Stimulated activated naive CD8-positive, alpha-beta T cell treated with anti-CD3 and anti-CD28 coated beads, Interleukin-15, amount 100 ng/mL, for 72 hours (primary cell): ENCODE data around the gene CRIP2.

Source experiments
- ATAC-seq: fragments of 150-1000 bp; cut with Tn5 transposase; 2 replicates; pipeline ENCODE4 v1.10.0; 2021; ENCODE audit warnings: mild to moderate bottlenecking, moderate library complexity
- DNase-seq, 2 donors: peaks; one replicate each; pipeline ENCODE4 v3.0.0; 2021 to 2022
- H3K27ac Mint-ChIP-seq, 2 donors: one replicate each; pipeline ENCODE4 v1.8.0; 2022; ENCODE audit warnings: mild to moderate bottlenecking in 2 of 2, mixed read lengths in 2 of 2, moderate library complexity in 2 of 2
- H3K27me3 Mint-ChIP-seq: one replicate; pipeline ENCODE4 v1.8.0; 2022; ENCODE audit warnings: mixed read lengths
- H3K4me1 Mint-ChIP-seq: one replicate; pipeline ENCODE4 v1.8.0; 2022; ENCODE audit warnings: mild to moderate bottlenecking, mixed read lengths
- H3K4me3 Mint-ChIP-seq, 2 donors: one replicate each; pipeline ENCODE4 v1.8.0; 2022; ENCODE audit warnings: mild to moderate bottlenecking in 2 of 2, mixed read lengths in 2 of 2, moderate library complexity in 1 of 2
- H3K9me3 Mint-ChIP-seq, 2 donors: one replicate each; pipeline ENCODE4 v1.8.0; 2022; ENCODE audit warnings: mixed read lengths in 2 of 2

CRIP2 gene

DNA sequence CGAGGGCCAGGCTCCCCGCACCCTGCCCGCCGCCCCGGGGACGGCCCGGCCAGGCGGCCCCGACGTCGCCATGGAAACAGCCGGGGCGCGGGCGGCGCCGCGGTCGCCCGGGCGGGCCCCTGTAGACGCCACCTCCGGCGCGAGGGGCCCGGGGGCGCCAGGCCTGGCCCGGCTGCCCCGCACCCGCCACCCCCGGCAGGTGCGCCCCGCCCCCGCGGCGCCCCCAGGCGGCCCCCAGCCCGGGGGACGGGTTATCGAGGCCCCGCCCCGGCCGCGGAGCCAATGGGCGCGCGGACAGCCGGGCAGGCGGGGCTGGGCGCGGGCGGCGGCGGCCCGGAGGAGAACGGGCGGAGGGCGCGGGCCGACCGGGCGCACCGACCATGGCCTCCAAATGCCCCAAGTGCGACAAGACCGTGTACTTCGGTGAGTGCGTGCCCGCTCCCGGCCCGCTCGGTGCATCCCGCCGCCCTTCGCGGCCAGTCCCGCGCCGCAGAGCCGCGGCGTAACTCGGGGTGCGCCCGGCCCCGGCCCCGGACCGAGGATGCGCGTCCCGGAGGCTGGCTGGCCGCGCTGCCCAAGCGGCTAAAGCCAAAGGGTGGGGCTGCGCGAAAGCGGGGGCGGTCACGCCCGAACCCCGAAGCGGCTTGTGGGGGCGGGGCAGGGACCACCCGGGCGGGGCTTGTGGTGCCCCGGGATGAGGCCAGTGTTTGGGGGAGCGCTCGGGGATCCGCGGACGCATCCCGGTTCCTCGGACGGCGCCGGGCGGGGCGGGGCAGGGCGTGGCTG lies at the start of gene CRIP2:
Gene CRIP2, plus strand, starts transcription at position 339 of the 786 bp plus-strand sequence. Its CDS starts 42 bp downstream, at position 381.
- Mint-ChIP-seq H3K4me1 (peaks cover 42% of the 10 kb centered on the region), H3K9me3 (peaks cover 0 to 4% of the 10 kb centered on the region in 2 donors), H3K27ac (no peak within 1 kb of the TSS), H3K27me3 (peaks cover 36% of the 10 kb centered on the region), H3K4me3 (peak within 1 kb of the TSS; percentile 65 to 79)
- DNase-seq (no peak), ATAC-seq (peak; percentile 24)

GRCh38 chr14:105424861-105425260 lies 49.8 kb upstream of the CRIP2 start:
- H3K27ac Mint-ChIP-seq, result no peak overlapping the region
- H3K9me3 Mint-ChIP-seq, result no peaks in the 10 kb centered on the region
- no peaks in the 10 kb centered on the region for H3K27me3 Mint-ChIP-seq
- H3K4me3 Mint-ChIP-seq, result no peak overlapping the region
- peaks cover 46% of the 10 kb centered on the region for H3K4me1 Mint-ChIP-seq
- no peak for ATAC-seq
- no peak for DNase-seq

- Mint-ChIP-seq H3K4me3 (no peak overlapping the region), H3K4me1 (peaks cover 42% of the 10 kb centered on the region), H3K27me3 (no peaks in the 10 kb centered on the region), H3K27ac (no peak overlapping the region), H3K9me3 (no peaks in the 10 kb centered on the region)
- DNase-seq (no peak), ATAC-seq (no peak)
Measured at GRCh38 chr14:105425823-105426247, 48.8 kb upstream of the CRIP2 start.

- DNase-seq (no peak), ATAC-seq (no peak)
- Mint-ChIP-seq H3K27ac (no peak overlapping the region), H3K4me3 (peak overlapping the region in 1 of 2 donors; percentile 5), H3K4me1 (peaks cover 35% of the 10 kb centered on the region), H3K27me3 (no peaks in the 10 kb centered on the region), H3K9me3 (no peaks in the 10 kb centered on the region)
Measured at GRCh38 chr14:105426416-105427130, 48.0 kb upstream of the CRIP2 start.

DNA sequence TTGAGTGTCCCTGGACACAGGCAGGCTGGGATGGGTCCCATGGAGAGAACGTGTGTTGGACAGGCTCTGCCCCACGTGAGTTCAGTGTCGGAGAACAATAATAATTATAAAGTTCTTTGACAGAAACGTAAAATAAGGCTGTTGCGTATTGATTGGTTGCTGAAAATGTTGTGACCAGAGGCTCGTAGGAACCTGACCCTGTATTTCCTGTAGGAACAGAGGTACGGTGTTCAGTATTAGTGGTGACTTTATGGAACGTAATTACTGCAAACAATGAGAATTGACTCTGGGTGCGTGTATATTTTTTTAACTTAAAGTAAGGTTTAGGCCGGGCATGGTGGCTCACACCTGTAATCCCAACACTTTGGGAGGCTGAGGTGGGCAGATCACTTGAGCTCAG lies 47.2 kb upstream of the CRIP2 start:
- H3K4me1 Mint-ChIP-seq, result peaks cover 26% of the 10 kb centered on the region
- H3K27ac Mint-ChIP-seq, result no peak overlapping the region
- ATAC-seq, result no peak

GRCh38 chr14:105427936-105428485 lies 46.6 kb upstream of the CRIP2 start:
- no peaks in the 10 kb centered on the region for H3K27me3 Mint-ChIP-seq
- no peak for DNase-seq
- peak overlapping the region in 1 of 2 donors; percentile 23 for H3K27ac Mint-ChIP-seq
- ATAC-seq, result no peak
- H3K4me1 Mint-ChIP-seq, result peaks cover 23% of the 10 kb centered on the region
- H3K9me3 Mint-ChIP-seq, result no peaks in the 10 kb centered on the region
- H3K4me3 Mint-ChIP-seq, result no peak overlapping the region

More for the DNA sequence above, 47.2 kb upstream of the CRIP2 start:
- no peak for DNase-seq
- Mint-ChIP-seq H3K4me3 (no peak overlapping the region), H3K9me3 (no peaks in the 10 kb centered on the region), H3K27me3 (no peaks in the 10 kb centered on the region)

DNA sequence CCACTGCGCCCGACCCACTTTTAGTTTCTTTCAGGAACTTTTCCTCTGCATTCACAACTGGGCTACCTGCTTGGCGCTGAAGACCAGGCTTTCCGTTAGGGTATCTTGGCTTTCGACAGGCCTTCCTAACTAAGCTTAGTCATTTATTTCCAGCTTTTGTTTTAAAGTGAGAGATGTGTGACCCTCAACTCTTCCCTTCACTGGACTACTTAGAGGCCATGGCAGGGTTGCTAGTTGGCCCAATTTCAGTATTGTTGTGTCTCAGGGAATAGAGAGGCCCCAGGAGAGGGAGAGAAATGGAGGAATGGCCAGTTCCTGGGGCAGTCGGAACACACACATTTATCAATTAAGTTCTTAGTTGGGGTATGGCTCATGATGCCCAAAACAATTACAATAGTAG lies 44.6 kb upstream of the CRIP2 start:
- Mint-ChIP-seq H3K9me3 (no peaks in the 10 kb centered on the region), H3K4me3 (no peak overlapping the region), H3K4me1 (peaks cover 22% of the 10 kb centered on the region), H3K27ac (no peak overlapping the region), H3K27me3 (no peaks in the 10 kb centered on the region)
- ATAC-seq (no peak), DNase-seq (no peak)

GRCh38 chr14:105430565-105430964 lies 44.1 kb upstream of the CRIP2 start:
- DNase-seq, result no peak
- no peak overlapping the region for H3K27ac Mint-ChIP-seq
- peaks cover 25% of the 10 kb centered on the region for H3K4me1 Mint-ChIP-seq
- ATAC-seq, result no peak
- no peaks in the 10 kb centered on the region for H3K27me3 Mint-ChIP-seq
- no peaks in the 10 kb centered on the region for H3K9me3 Mint-ChIP-seq
- H3K4me3 Mint-ChIP-seq, result no peak overlapping the region

- peaks cover 32% of the 10 kb centered on the region for H3K4me1 Mint-ChIP-seq
- no peaks in the 10 kb centered on the region for H3K9me3 Mint-ChIP-seq
- peak overlapping the region in 1 of 2 donors; percentile 71 for H3K27ac Mint-ChIP-seq
- H3K27me3 Mint-ChIP-seq, result no peaks in the 10 kb centered on the region
- no peak for ATAC-seq
- no peak overlapping the region for H3K4me3 Mint-ChIP-seq
- DNase-seq, result no peak
Measured at GRCh38 chr14:105431256-105431655, 43.4 kb upstream of the CRIP2 start.

- Mint-ChIP-seq H3K27ac (no peak overlapping the region), H3K4me1 (peaks cover 25% of the 10 kb centered on the region), H3K4me3 (no peak overlapping the region), H3K9me3 (no peaks in the 10 kb centered on the region), H3K27me3 (no peaks in the 10 kb centered on the region)
- no peak for ATAC-seq
- no peak for DNase-seq
Measured at GRCh38 chr14:105432657-105433056, 42.0 kb upstream of the CRIP2 start.

DNA sequence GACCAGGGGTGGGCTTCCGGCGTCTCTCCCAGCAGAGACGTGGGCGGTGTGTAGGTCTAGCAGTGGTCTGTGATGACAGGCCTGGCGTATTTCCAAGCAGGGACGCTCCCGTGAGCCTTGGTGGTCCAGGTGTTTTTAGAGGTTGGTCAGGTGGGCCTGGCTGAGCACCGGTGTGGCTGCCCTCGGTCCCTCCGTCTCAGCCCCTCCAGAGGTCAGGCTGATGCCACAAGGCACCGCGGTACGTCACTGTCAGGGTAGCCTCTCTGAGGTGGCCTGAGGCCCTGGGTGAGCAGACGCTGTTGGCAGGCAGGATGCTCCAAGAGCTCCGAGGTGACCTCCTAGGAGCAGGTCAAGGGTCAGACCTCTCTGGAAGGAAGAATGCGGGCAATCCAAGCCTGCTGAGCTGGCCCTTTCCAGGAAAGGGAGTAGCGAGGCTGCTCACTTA lies 41.4 kb upstream of the CRIP2 start:
- H3K27me3 Mint-ChIP-seq, result no peaks in the 10 kb centered on the region
- no peak overlapping the region for H3K4me3 Mint-ChIP-seq
- no peak overlapping the region for H3K27ac Mint-ChIP-seq
- no peaks in the 10 kb centered on the region for H3K9me3 Mint-ChIP-seq
- H3K4me1 Mint-ChIP-seq, result peaks cover 22% of the 10 kb centered on the region
- DNase-seq (no peak), ATAC-seq (no peak)

DNA sequence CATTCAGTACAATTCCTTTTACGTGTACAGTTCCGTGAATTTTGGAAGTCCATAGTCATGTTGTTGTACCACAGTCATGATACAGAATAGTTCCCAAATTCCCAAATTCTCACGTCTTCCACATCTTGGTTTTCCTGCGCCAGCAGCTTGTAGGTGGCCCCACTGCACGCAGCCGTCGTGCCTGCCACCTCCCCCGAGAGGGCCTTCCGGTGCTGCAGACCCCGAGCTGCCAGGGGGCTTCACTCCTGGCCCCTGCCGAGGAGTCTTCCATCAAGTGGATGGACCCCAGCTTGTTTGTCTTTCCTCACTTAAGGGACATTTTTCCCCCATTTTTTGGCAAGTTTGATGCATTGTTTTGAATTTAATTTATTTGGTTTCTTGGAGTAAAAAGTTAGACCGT lies 38.2 kb upstream of the CRIP2 start:
- DNase-seq, result no peak
- no peaks in the 10 kb centered on the region for H3K27me3 Mint-ChIP-seq
- no peaks in the 10 kb centered on the region for H3K9me3 Mint-ChIP-seq
- ATAC-seq, result no peak
- H3K4me1 Mint-ChIP-seq, result peaks cover 20% of the 10 kb centered on the region
- no peak overlapping the region for H3K4me3 Mint-ChIP-seq
- peak overlapping the region in 1 of 2 donors; percentile 4 for H3K27ac Mint-ChIP-seq

DNA sequence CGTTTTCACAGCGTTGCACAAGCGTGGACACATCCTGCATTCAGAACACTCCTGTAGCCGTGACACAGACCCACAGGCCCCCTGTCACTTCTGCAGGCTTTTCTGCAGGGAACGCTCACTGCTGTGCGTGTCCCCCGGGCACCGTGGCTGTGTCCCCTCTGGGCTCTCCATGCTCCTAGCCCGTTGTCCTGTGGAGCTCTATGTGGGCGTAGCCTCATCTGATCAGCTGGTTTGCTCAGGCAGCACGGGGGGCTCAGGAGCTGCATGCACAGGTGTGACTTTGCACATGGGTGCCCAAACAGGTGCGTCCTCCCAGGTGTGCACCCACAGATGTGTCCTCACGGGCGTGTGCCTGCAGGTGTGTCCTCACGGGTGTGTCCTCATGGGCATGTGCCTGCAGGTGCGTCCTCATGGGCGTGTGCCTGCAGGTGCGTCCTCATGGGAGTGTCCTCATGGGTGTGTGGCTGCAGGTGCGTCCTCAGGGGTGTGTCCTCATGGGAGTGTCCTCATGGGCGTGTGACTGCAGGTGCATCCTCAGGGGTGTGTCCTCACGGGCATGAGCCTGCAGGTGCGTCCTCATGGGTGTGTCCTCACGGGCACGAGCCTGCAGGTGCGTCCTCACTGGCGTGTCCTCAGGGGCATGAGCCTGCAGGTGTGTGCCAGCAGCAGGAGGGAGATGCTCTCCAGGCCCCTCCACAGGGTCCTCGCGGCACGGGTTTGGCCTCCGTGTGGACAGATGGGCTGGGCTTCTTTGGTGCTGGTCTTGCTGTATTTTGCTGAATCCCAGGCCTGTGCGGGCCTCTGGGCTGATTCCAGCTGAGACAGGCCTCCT lies 37.5 kb upstream of the CRIP2 start:
- H3K27ac Mint-ChIP-seq, result no peak overlapping the region
- DNase-seq (no peak), ATAC-seq (no peak)
- peaks cover 20% of the 10 kb centered on the region for H3K4me1 Mint-ChIP-seq
- H3K9me3 Mint-ChIP-seq, result no peaks in the 10 kb centered on the region
- H3K4me3 Mint-ChIP-seq, result no peak overlapping the region
- no peaks in the 10 kb centered on the region for H3K27me3 Mint-ChIP-seq

DNA sequence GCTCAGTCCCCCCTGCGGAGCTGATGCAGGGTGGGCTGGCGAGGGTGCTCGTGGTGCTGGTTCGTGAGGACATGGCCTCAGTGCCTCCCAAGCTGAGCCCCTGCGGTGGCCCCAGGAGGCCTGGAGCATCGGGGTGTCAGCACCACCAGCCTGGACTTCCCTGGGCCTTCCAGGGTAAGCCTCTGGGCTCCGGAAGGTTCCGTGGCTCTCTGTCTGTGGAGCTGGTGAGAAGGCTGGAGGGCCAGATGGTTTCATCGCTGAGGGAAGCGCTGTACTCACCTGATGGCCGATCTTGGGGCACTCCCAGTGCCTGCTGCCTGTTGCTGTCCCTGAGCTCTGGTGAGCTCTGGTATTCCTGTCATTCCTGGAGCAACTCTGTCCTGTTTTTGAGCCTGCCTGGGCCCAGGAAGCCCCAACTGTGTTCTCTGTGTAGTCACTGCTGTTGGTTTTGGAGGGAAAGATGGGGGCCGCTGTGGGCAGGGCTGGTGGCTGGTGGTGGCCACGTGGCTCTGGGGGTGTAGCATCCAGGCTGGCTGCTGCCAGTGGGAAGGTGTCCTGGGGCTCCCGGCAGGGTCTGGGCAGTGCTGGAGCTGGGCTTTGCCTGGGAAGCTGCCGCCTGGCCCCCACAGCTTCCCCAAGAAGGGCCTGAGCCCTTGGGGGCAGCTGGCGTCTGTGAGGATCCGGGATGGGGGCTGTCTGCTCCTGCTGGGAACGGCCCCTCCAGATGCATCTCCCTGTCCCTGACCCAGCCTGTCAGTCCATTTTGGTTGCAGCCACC lies 36.7 kb upstream of the CRIP2 start:
- no peak for DNase-seq
- H3K4me3 Mint-ChIP-seq, result no peak overlapping the region
- peaks cover 18% of the 10 kb centered on the region for H3K4me1 Mint-ChIP-seq
- H3K27me3 Mint-ChIP-seq, result no peaks in the 10 kb centered on the region
- no peak for ATAC-seq
- no peaks in the 10 kb centered on the region for H3K9me3 Mint-ChIP-seq
- H3K27ac Mint-ChIP-seq, result peak overlapping the region in 1 of 2 donors; percentile 80

DNA sequence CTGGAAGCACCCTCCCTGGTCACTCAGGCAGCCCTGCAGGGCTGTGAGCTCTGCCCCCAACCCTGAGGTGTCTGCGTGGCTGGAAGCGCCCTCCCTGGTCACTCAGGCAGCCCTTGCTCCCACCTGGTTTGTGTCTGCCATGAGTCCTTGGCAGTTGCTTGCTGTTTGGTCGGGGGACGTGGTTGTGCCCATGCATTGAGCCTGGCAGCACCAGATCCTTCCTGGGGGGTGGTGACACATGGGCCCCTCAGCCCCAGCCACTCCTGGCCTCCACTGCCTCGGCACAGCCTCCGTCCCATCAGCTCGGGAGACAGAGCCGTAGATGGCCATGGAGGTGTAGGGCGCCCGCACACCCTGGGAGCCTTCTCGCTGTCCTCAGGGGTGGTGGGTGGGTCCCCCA lies 35.4 kb upstream of the CRIP2 start:
- ATAC-seq, result no peak
- H3K9me3 Mint-ChIP-seq, result no peaks in the 10 kb centered on the region
- peaks cover 13% of the 10 kb centered on the region for H3K4me1 Mint-ChIP-seq
- no peaks in the 10 kb centered on the region for H3K27me3 Mint-ChIP-seq
- DNase-seq, result no peak
- no peak overlapping the region for H3K27ac Mint-ChIP-seq
- H3K4me3 Mint-ChIP-seq, result no peak overlapping the region
